Skeletal muscle tissue (tissue), 4 donors: ENCODE results near the gene ACCSL. TPM values are rescaled to one million over a fixed set of nuclear protein-coding genes. Genes with fewer than 3 reads are reported as not detected.
A peak's percentile ranks its signal among the peaks of the same experiment; 100 is the strongest.

Experiments used
- H3K27ac ChIP-seq: one replicate; pipeline ENCODE4 v1.7.0; 2013; ENCODE audit warnings: mild to moderate bottlenecking, low read depth, low read length, inconsistent platforms
- H3K27me3 ChIP-seq, 3 donors: one replicate each; pipeline ENCODE4 v1.7.0; 2013; ENCODE audit warnings: low read length in 3 of 3; ENCODE audit not compliant: control insufficient read depth in 3 of 3, insufficient read depth in 3 of 3
- H3K36me3 ChIP-seq, 3 donors: one replicate each; pipeline ENCODE4 v1.7.0; 2013; ENCODE audit warnings: low read length in 3 of 3; ENCODE audit not compliant: control insufficient read depth in 3 of 3, insufficient read depth in 3 of 3
- H3K4me1 ChIP-seq, 3 donors: one replicate each; pipeline ENCODE4 v1.7.0; 2013; ENCODE audit warnings: low read length in 3 of 3, mild to moderate bottlenecking in 3 of 3; ENCODE audit not compliant: control insufficient read depth in 3 of 3, insufficient read depth in 3 of 3
- H3K4me3 ChIP-seq, 3 donors: one replicate each; pipeline ENCODE4 v1.7.0; 2013; ENCODE audit warnings: low read length in 3 of 3
- H3K9ac ChIP-seq, 3 donors: one replicate each; pipeline ENCODE4 v1.7.0; 2013; ENCODE audit warnings: low read length in 3 of 3, mild to moderate bottlenecking in 3 of 3, moderate library complexity in 2 of 3, low read depth in 1 of 3
- H3K9me3 ChIP-seq, 3 donors: one replicate each; pipeline ENCODE4 v1.7.0; 2013; ENCODE audit warnings: low read length in 3 of 3; ENCODE audit not compliant: control insufficient read depth in 3 of 3
- total RNA-seq: library from RNA; depleted of rRNA; stranded (reverse); fragments of >200 nt; gene quantifications from one replicate; pipeline ENCODE4 v1.2.3, GENCODE V29; 2014
- donor health status: Osteomylitis.

ACCSL gene
- total RNA-seq, 1 donor from 2014 or later, result not detected

DNA sequence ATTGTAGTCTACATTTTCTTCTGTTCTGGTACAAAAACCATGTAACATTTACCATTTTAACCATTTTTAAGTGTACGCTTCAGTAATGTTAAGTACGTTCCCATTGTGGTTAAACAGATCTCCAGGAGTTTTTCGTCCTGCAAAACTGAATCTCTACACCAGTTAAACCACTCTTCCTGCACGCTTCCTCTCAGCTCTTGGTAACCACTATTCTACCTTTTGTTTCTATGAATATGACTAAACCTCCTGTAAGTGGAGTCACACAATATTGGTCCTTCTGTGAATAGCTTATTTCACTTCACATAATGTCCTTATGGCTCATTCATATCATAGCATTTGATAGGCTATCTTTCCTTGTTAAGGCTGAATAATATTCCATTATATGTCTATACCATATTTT lies 40.6 kb downstream of the ACCSL start:
- Histone ChIP-seq H3K9me3 (no peaks in the 10 kb centered on the region), H3K36me3 (peaks cover 0 to 7% (median 0%) of the 10 kb centered on the region in 3 donors), H3K27me3 (no peaks in the 10 kb centered on the region), H3K4me1 (no peaks in the 10 kb centered on the region), H3K4me3 (no peak overlapping the region), H3K27ac (no peak overlapping the region), H3K9ac (no peak overlapping the region)

DNA sequence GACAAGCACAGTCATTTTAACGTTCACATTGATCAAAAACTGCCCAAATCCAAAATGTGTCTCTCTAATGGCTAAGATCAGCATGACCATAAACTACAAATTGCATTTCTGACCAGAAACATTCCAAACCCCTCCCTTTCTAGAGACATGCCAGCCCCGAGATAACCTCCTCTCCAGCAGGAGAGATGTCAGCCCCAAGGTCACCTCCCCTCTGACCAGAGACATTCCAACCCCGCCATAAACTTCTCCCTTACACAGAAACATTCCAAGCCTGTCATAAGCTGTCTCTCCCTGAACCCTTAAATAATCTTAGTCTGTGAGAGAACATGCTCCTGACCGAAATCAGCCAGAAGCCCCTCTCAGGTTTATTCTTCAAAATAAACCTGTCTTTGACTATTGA lies 41.1 kb downstream of the ACCSL start:
- peaks cover 0 to 6% (median 0%) of the 10 kb centered on the region in 3 donors for H3K36me3 ChIP-seq
- H3K4me1 ChIP-seq, result no peaks in the 10 kb centered on the region
- no peaks in the 10 kb centered on the region for H3K27me3 ChIP-seq
- no peak overlapping the region for H3K27ac ChIP-seq
- H3K9ac ChIP-seq, result no peak overlapping the region
- H3K4me3 ChIP-seq, result no peak overlapping the region
- no peaks in the 10 kb centered on the region for H3K9me3 ChIP-seq

DNA sequence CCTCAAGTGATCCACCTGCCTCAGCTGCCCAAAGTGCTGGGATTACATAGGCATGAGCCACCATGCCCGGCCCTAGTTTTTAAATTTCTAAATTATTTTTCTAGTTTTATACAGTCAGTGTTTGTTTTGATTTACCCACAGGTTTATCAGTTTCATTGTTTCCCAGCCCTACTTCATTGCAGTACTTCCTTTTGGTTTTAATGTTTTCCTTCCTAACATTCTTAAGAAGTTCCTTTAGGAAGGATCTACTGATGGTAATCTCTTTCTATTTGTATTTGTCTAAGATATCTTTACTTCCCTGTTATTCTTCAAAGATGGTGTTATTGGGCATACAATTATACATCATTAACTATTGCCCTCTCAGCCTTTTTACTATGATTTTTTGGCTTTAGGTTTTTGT lies 42.8 kb downstream of the ACCSL start:
- Histone ChIP-seq H3K36me3 (peaks cover 0 to 2% (median 0%) of the 10 kb centered on the region in 3 donors), H3K9ac (no peak overlapping the region), H3K27ac (no peak overlapping the region), H3K9me3 (no peaks in the 10 kb centered on the region), H3K27me3 (no peaks in the 10 kb centered on the region), H3K4me1 (peaks cover 2 to 4% (median 4%) of the 10 kb centered on the region in 3 donors), H3K4me3 (no peak overlapping the region)

DNA sequence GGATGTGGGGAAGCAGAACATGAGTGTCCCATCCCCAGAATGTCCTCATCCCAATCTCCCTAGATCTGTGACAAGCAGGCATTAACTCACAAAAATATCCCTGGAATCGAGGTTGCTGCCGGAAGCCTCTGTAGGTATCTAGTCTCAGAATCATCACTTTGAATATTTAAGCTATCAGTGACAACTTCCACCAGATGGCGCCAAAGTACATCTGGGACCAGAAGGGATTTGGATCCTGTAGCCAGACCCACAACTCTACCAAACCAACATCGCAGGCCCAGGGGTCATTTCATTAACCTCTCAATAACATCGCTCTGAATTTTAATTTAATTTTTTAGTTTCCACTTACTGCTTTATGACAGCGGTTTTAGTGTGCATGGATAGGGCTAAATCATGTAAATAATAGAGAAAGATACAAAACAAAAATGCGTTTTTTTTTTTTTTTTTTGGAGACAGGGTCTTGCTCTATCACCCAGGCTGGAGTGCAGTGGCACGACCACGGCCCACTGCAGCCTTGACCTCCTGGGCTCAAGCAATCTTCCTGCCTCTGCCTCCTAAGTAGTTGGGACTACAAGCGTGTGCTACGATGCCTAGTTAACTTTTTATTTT lies 46.6 kb downstream of the ACCSL start:
- no peak overlapping the region for H3K4me3 ChIP-seq
- no peak overlapping the region for H3K27ac ChIP-seq
- peaks cover 9 to 12% (median 11%) of the 10 kb centered on the region in 3 donors for H3K4me1 ChIP-seq
- no peak overlapping the region for H3K9ac ChIP-seq
- no peaks in the 10 kb centered on the region for H3K9me3 ChIP-seq
- no peaks in the 10 kb centered on the region for H3K36me3 ChIP-seq
- no peaks in the 10 kb centered on the region for H3K27me3 ChIP-seq

DNA sequence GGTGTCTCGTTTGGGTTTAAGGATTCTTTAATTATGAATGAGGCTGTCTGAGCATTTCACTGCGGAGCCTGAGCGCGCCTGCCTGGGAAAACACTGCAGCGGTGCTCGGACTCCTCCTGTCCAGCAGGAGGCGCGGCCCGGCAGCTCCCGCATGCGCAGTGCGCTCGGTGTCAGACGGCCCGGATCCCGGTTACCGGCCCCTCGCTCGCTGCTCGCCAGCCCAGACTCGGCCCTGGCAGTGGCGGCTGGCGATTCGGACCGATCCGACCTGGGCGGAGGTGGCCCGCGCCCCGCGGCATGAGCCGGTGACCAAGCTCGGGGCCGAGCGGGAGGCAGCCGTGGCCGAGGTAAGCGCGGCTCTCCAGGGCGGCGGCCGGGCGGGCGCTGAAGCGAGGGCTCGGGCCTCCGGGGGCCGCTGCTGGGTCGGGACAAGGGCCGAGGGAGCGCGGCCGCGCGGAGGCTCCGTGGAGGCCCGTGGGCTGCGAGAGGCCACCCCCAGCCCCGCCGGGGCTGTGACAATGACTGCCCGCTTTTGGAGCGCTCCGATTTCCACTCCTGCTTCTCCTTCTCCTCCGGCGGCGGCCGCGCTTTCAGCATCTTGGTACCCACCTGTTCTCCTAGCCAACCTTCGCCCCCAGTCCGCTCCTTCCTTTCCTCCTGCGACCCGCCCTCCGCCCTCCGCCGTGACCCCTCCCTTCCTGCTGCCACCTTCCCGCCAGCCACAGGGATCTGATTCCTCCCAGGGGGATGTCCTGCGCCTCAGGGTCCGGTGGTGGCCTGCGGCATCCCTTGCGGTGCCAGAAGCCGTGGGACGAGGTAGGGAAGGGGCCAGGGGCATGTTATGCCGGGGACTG lies 48.0 kb downstream of the ACCSL start, which contains the start of gene EXT2:
Gene EXT2, plus strand, starts transcription at position 173 of the 854 bp plus-strand sequence. CDS start 12,035 bp downstream, outside the sequence.
- H3K27me3 ChIP-seq, result no peaks in the 10 kb centered on the region
- peaks cover 9 to 14% (median 11%) of the 10 kb centered on the region in 3 donors for H3K4me1 ChIP-seq
- peaks cover 0 to 4% (median 0%) of the 10 kb centered on the region in 3 donors for H3K36me3 ChIP-seq
- H3K9me3 ChIP-seq, result no peaks in the 10 kb centered on the region
- H3K4me3 ChIP-seq, result peak within 1 kb of the TSS; percentile 79 to 81 (median 80)
- peak within 1 kb of the TSS; percentile 82 to 89 (median 84) for H3K9ac ChIP-seq
- H3K27ac ChIP-seq, result peak within 1 kb of the TSS; percentile 72

DNA sequence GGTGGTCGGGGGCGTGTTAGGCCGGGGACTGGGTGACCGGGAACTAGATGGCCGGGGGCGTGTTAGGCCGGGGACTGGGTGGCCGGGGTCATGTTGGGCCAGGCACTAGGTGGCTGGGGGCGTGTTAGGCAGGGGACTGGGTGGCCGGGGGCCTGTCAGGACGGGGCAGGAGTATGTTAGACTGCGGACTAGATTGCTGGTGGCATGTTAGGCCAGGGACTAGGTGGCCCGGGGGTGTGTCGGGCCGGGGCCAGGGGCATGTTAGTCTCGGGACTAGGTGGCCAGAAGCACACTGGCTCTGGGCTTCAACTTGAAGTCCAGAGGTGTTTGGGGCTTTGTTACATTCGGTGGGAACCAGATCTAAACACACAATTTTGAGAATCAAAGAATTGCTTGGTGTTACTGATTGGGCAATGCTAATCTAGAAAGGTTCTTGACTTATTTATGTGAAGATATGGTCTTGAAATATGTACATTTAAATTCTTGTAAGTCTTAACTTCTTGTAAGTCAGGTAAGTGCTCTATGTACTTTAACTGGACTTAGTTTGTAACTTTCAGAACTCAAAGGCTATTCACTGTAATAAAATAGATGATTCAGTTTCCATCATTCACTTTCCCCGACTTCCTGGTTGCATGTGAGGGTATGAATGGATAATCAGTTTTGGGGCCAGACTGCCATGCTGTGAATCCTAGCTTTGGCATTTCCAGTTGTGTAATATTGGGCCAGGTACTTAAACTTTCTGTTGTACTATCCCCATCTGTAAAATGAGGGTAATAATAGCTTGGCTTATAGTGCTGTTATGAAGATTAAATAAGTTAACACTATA lies 48.8 kb downstream of the ACCSL start:
- Histone ChIP-seq H3K27me3 (no peaks in the 10 kb centered on the region), H3K36me3 (peaks cover 0 to 4% (median 0%) of the 10 kb centered on the region in 3 donors), H3K9me3 (no peaks in the 10 kb centered on the region), H3K9ac (peak overlapping the region; percentile 82 to 89 (median 84)), H3K4me1 (peaks cover 16 to 22% (median 18%) of the 10 kb centered on the region in 3 donors), H3K4me3 (peak overlapping the region; percentile 79 to 81 (median 80)), H3K27ac (no peak overlapping the region)

DNA sequence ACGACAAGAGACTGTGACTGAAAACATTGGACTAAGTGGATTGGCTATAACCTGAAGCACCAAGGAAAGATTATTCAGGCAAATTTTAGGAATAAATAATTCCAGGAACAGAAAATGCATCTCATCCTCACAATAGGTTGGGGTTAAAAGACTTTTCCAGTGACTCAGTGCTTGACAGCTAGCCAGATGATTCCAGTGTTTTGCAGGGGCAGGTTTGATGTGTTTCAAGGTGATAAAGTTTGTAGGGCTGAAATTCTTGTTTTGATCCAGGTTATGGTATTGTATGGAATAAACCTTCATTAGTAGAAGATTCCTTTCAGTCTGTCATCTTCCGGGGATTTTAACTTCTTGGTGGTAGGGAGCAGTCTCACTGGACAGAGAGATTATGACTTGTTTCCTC lies 50.0 kb downstream of the ACCSL start:
- peaks cover 18 to 24% (median 19%) of the 10 kb centered on the region in 3 donors for H3K4me1 ChIP-seq
- H3K27me3 ChIP-seq, result no peaks in the 10 kb centered on the region
- H3K9me3 ChIP-seq, result no peaks in the 10 kb centered on the region
- no peak overlapping the region for H3K27ac ChIP-seq
- no peak overlapping the region for H3K9ac ChIP-seq
- peaks cover 0 to 4% (median 0%) of the 10 kb centered on the region in 3 donors for H3K36me3 ChIP-seq
- H3K4me3 ChIP-seq, result no peak overlapping the region

DNA sequence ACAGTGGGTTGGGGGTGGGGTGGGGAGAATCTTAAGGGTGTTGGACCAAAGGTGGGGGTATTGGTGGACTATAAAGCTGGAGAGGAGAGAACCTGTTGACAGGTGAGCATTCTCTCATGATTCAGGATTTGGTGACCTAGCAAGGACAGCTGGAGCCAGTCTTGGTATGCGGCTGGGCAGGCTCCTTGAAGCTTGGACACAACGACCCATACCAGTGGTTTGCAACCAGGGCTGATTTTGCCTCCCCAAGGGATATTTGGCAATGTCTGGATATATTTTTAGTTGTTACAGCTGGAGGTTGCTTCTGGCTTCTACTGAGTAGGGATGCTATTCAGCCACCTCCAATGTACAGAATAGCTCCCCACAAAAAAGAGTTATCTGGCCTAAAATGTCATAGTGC lies 53.3 kb downstream of the ACCSL start:
- Histone ChIP-seq H3K27ac (no peak overlapping the region), H3K4me3 (no peak overlapping the region), H3K36me3 (peaks cover 0 to 4% (median 0%) of the 10 kb centered on the region in 3 donors), H3K4me1 (peaks cover 13 to 20% (median 17%) of the 10 kb centered on the region in 3 donors), H3K9me3 (no peaks in the 10 kb centered on the region), H3K9ac (peak overlapping the region in 1 of 3 donors; percentile 20), H3K27me3 (no peaks in the 10 kb centered on the region)

DNA sequence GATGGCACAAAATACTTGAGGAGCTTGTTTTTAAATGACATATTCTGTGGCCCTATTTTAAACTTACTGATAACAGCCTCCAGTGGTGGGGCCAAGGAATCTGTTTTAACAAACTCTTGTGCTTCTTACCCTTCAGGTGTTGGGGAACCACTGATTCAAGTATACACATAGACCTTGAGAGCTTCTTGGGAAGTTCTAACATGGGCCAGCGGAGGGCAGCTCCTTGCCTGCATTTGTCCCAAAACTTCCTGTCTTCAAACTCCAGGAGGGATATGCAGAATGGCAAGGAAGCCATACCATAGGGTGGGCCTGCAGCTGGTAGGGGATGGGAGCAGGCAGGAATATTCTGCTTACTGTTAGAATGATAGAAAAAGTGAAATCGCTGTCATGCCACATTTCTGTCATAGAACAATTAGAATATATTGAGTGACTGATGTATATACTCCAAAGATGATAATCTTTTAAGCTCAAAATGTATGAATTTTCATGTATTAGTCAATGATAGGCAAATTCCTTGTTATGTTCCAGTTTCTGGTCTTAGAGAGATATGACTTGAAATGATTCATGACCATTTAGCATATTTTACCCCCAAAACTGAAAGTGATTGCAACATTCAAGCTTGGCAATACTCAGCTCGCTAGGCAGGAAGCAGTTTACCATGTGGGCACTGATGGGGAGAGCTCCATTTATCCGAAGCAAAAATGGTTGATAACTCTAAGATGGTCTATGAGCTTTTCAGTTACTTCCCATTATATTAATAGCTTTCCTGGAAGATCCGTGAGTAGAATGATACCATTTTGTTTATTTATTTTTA lies 56.9 kb downstream of the ACCSL start:
- Histone ChIP-seq H3K4me3 (no peak overlapping the region), H3K9me3 (no peaks in the 10 kb centered on the region), H3K9ac (no peak overlapping the region), H3K27ac (no peak overlapping the region), H3K27me3 (no peaks in the 10 kb centered on the region), H3K4me1 (peaks cover 7 to 12% (median 11%) of the 10 kb centered on the region in 3 donors), H3K36me3 (peaks cover 12 to 19% (median 17%) of the 10 kb centered on the region in 3 donors)
